GM10248 (cell line): ENCODE results near the gene MORN1.

Experiments used
- CTCF ChIA-PET: fragments of 300-600 bp; sonication (Branson Sonifier 250); formaldehyde crosslinking; extraction: SDS; loops from one replicate; lab custom pipeline; 2021; ENCODE audit warnings: antibody characterized with exemption; lab: Yijun Ruan, JAX
- POLR2A ChIA-PET: fragments of 350-650 bp; sonication (Branson Sonifier 250); formaldehyde crosslinking; extraction: SDS; loops from one replicate; lab custom pipeline; 2020; ENCODE audit warnings: antibody characterized with exemption; lab: Yijun Ruan, JAX
- DNase-seq: peaks from one replicate; pipeline ENCODE4 v3.0.0; 2012; ENCODE audit errors: extremely low spot score
- TF ChIP-seq, protein P1 (sequence below): IDR thresholded peaks from 2 replicates; pipeline ENCODE4 v1.5.1; 2012; ENCODE audit warnings: mild to moderate bottlenecking, low read depth; ENCODE audit errors: extremely low read depth, missing control alignments, control extremely low read depth

MORN1 gene

DNA sequence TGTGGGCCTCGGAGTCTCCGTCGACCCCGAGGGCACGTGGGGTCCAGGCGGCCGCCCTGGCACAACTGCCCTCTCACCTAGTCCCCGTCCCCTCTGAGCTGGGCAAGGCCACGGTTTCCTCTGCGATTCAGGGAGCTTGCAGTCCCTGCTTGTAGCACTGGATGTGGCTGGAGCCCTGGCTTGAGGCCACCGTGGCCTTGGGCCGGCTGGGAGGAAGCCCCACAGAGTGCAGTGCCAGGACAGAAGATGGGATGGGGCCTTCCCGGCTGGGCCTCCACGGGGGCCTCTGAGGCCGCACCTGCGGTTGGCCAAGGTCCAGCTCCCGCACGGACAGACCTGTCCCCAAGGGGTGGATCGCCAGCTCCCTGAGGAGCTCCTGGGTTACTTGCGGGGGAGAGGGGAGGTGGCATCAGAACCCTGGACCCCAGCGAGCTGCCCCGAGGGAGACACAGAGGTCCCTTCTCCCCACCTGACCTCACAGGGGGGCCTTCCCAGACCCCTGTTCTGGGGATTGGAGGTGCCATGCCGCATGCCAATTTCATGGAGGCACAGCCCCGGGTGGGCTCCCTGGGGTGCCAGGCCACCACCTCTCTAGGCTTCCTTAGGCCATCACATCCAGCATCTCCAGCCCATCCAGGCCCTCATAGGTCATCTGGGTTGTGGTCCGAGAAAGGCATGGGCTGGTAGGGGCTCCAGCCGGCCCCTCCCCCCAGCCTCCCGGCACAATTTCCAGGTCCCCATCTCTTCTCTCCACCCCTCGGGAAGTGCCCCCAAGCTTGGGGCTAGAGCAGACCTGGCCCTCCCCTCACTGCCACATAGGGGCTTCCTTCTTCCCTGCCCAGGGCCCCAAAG is 80.8 kb downstream of the MORN1 start:
- TF ChIP-seq, protein P1, sequence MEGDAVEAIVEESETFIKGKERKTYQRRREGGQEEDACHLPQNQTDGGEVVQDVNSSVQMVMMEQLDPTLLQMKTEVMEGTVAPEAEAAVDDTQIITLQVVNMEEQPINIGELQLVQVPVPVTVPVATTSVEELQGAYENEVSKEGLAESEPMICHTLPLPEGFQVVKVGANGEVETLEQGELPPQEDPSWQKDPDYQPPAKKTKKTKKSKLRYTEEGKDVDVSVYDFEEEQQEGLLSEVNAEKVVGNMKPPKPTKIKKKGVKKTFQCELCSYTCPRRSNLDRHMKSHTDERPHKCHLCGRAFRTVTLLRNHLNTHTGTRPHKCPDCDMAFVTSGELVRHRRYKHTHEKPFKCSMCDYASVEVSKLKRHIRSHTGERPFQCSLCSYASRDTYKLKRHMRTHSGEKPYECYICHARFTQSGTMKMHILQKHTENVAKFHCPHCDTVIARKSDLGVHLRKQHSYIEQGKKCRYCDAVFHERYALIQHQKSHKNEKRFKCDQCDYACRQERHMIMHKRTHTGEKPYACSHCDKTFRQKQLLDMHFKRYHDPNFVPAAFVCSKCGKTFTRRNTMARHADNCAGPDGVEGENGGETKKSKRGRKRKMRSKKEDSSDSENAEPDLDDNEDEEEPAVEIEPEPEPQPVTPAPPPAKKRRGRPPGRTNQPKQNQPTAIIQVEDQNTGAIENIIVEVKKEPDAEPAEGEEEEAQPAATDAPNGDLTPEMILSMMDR = no peak
- POLR2A ChIA-PET = no interaction called here
- CTCF ChIA-PET = interaction anchor here (1.9 kb wide), 1 partner anchor 22 kb away, joined by 5 read pairs; no protein-coding TSS in a partner anchor
- DNase-seq = no peak

DNA sequence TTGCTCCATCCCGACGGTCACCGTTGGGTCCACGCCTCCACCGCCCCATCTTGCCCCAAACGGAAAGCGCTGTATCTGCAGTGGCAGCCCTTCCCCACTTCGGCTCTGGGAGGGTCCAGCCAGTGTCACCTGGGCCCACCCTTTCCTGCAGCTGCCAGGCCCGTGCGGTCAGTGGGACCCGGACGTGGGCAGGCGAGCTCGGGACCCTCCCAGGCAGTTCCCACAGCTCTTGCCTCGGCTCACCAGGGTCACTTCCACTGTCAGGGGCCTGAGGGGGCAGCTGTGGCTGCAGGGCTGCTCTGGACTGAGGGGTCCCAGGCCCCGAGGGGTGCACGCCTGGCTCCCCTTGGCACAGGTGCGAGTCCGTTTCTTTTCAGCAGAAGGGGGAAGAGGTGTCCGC is 82.5 kb downstream of the MORN1 start:
- TF ChIP-seq, protein P1 = no peak
- DNase-seq = no peak
- POLR2A ChIA-PET = no interaction called here
- CTCF ChIA-PET = interaction anchor here (1.6 kb wide), 1 partner anchor 11 kb away, joined by 3 read pairs; no protein-coding TSS in a partner anchor

DNA sequence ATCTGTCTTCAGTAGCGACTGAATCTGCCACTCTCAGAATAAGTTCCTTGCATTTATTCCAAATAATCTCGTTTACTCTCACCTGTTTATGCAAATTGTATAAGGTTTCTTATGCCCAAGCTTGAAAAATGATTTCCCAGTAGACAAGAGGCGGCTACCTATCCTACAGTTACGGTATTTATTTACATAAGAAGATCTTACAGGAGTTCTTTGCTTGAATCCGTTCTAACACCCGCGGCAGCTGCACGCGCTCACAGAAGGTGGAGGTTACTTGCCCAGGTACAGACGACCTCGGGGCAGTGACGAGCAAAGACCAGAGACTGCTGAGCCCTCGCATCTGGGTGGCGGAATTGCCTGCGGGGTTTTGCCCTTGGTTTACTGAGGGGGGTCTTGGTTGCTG is 83.4 kb downstream of the MORN1 start:
- POLR2A ChIA-PET = no interaction called here
- no peak for DNase-seq
- TF ChIP-seq, protein P1 = no peak
- CTCF ChIA-PET = interaction anchor here (1.6 kb wide), 1 partner anchor 10 kb away, joined by 3 read pairs; no protein-coding TSS in a partner anchor

DNA sequence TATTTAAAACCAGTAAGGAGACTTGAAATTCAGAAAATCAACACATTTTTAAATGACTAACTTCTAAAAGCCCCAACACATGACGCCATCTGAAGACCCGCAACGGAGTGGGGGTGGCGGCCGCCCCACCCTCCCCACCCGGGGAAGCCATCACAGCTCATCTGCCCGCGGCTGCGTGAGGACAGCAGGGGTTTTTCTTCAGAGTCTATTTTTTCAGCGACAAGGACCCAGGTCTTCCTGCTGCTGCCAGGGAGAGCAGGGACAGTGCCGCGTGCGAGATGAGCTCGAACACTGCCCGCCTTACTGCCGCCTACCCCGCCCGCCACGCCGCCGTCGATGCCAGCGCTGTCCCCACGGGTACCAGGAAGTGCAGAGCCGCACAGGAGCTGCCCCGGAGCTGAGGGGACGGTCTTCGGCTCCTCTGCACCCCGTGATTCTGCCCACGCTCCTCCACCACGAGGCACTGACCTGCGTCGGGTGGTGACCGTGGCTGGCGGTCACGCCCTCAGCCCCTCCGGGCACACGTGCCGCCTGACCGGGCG is 84.2 kb downstream of the MORN1 start:
- POLR2A ChIA-PET = no interaction called here
- DNase-seq = no peak
- TF ChIP-seq, protein P1 = no peak
- CTCF ChIA-PET = interaction anchor here (2.3 kb wide), 1 partner anchor 8 kb away, joined by 9 read pairs; no protein-coding TSS in a partner anchor

DNA sequence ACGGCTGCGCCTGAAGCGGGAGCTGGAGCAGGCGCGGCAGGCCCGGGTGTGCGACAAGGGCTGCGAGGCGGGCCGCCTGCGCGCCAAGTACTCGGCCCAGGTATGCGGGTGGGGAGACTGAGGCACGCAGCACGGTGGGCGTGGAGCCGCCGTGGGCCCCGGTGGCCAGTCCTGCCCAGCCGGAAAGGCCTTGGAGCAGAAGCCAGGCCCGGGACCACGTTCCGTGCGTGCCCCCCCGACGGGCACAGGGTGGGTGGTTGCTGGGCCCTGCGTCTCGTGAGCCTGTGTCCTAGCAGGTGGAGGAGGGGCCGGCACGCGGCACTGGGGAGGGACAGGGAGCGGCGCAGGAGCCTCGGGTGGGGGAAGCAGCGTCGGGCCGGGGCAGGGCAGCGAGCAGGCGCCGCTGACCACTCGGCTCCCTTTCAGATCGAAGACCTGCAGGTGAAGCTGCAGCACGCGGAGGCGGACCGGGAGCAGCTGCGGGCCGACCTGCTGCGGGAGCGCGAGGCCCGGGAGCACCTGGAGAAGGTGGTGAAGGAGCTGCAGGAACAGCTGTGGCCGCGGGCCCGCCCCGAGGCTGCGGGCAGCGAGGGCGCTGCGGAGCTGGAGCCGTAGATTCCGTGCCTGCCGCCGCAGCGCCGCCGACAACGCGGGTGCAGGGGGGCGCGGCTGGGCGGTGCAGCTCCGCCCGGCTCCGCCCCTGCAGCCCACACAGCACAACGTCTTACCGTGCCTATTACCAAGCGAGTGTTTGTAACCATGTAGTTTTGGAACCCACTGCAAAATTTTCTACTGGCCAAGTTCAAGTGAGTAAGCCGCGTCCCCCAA is 85.0 kb downstream of the MORN1 start:
- POLR2A ChIA-PET = no interaction called here
- CTCF ChIA-PET = interaction anchor here (0.7 to 2.3 kb wide), 2 partner anchors 9 to 132 kb away, joined by 3 to 9 read pairs; no protein-coding TSS in a partner anchor
- TF ChIP-seq, protein P1 = no peak
- DNase-seq = no peak
